ENCODE data around the gene PRKRA. TPM values are rescaled to one million over a fixed set of nuclear protein-coding genes. Genes with fewer than 3 reads are reported as not detected.

PRKRA gene
- total and polyA plus RNA-seq, 2 of the 8 experiments (the other 6 are each of a cell fraction or from before 2014, with no cell fraction given): 25.4 to 60.4 TPM

GRCh38 chr2:178394859-178395258 lies 56.1 kb downstream of the PRKRA start:
- Histone ChIP-seq H4K5ac (ENCODE audit: insufficient read length, low read depth, low read length) (no peak overlapping the region), H2BK12ac (ENCODE audit: low read depth, low read length) (no peak overlapping the region), H3K79me1 (ENCODE audit: low read depth, low read length) (no peaks in the 10 kb centered on the region), H3K18ac (ENCODE audit: extremely low read depth, low read length) (no peak overlapping the region), H3K9ac (replicated peaks in 1 of 4; ENCODE audit: extremely low read depth in 1 of 4, low read depth in 3 of 4, low read length in 3 of 4) (no peak overlapping the region), H3K4me1 (replicated peaks in 1 of 4; ENCODE audit: control insufficient read depth in 3 of 4, insufficient read depth in 4 of 4, low read length in 3 of 4) (no peaks in the 10 kb centered on the region), H2BK15ac (ENCODE audit: low read length) (no peak overlapping the region), H3K27me3 (replicated peaks in 1 of 4; ENCODE audit: control insufficient read depth in 3 of 4, extremely low read depth in 1 of 4, insufficient read depth in 3 of 4, low read length in 3 of 4) (no peaks in the 10 kb centered on the region), H4K8ac (ENCODE audit: extremely low read depth, insufficient read depth, low read length) (no peak overlapping the region), H3K27ac (ENCODE audit: low read depth, low read length) (no peak overlapping the region), H2BK5ac (ENCODE audit: low read depth, low read length) (no peak overlapping the region), H3K14ac (ENCODE audit: insufficient read length) (no peak overlapping the region), H3K9me3 (ENCODE audit: insufficient read depth in 2 of 2, low read depth in 1 of 2, low read length in 1 of 2) (no peaks in the 10 kb centered on the region), H3K56ac (replicated peaks; ENCODE audit: insufficient read length, low read depth, low read length) (no peak overlapping the region), H2BK120ac (replicated peaks; ENCODE audit: low read depth, low read length) (no peak overlapping the region), H3K4me3 (ENCODE audit: extremely low read depth in 1 of 4, insufficient read depth in 2 of 4, low read depth in 3 of 4, low read length in 4 of 4) (no peak overlapping the region), H4K91ac (replicated peaks; ENCODE audit: insufficient read length, low read length) (no peak overlapping the region), H4K20me1 (replicated peaks in 1 of 2; ENCODE audit: control insufficient read depth in 1 of 2, insufficient read depth in 2 of 2, low read length in 2 of 2) (no peaks in the 10 kb centered on the region), H2AK5ac (ENCODE audit: low read depth, low read length) (no peak overlapping the region), H3K36me3 (ENCODE audit: control insufficient read depth in 2 of 4, insufficient read depth in 4 of 4, low read length in 3 of 4) (no peaks in the 10 kb centered on the region), H3K4ac (replicated peaks; ENCODE audit: insufficient read length, low read depth, low read length) (no peak overlapping the region), H3K4me2 (ENCODE audit: insufficient read depth in 1 of 2, low read depth in 2 of 2, low read length in 2 of 2) (no peak overlapping the region), H2BK20ac (ENCODE audit: low read length) (no peak overlapping the region), H3K23ac (ENCODE audit: insufficient read length) (no peak overlapping the region), H2AFZ (ENCODE audit: low read length) (no peak overlapping the region), H3K23me2 (ENCODE audit: low read depth, low read length) (no peaks in the 10 kb centered on the region), H3K79me2 (ENCODE audit: control insufficient read depth in 1 of 2, insufficient read depth in 2 of 2, low read length in 2 of 2) (no peaks in the 10 kb centered on the region)
- DNase-seq (ENCODE audit: low read depth in 1 of 2, low spot score in 2 of 2) (no peak), FAIRE-seq (no peak)
- ChIA-PET CTCF (ENCODE audit: partially characterized antibody) (interaction anchor here (0.6 to 6.7 kb wide), 14 partner anchors 11 to 409 kb away, joined by 3 to 50 read pairs (median 3); partner anchors contain the start of gene RBM45), POLR2A (ENCODE audit: partially characterized antibody) (no interaction called here)
- no peak for TF ChIP-seq FOSL1 (IDR thresholded peaks at IDR 0.05; ENCODE audit: insufficient read depth, low read depth, low read length)
- no peak for TF ChIP-seq MAFK (IDR thresholded peaks at IDR 0.05; ENCODE audit: low read depth, low read length)
- TF ChIP-seq CTCF (IDR thresholded peaks at IDR 0.05; ENCODE audit: control extremely low read depth in 1 of 3, insufficient read depth in 1 of 3, low read depth in 1 of 3, low read length in 3 of 3): no peak
- TF ChIP-seq SRF (IDR thresholded peaks at IDR 0.05; ENCODE audit: low read depth, low read length): no peak
- no peak for TF ChIP-seq NANOG (IDR thresholded peaks at IDR 0.05; ENCODE audit: insufficient read depth, low read depth, low read length, poor library complexity, severe bottlenecking)
- TF ChIP-seq TAF7 (optimal IDR thresholded peaks at IDR 0.05; ENCODE audit: borderline replicate concordance, low read depth, low read length): no peak
- no peak for TF ChIP-seq CBX8 (IDR thresholded peaks at IDR 0.05; ENCODE audit: borderline replicate concordance, low read depth, low read length)
- TF ChIP-seq MAX (IDR thresholded peaks at IDR 0.05): no peak
- TF ChIP-seq ATF3 (IDR thresholded peaks at IDR 0.05; ENCODE audit: insufficient read depth, low read depth, low read length): no peak
- no peak for TF ChIP-seq TEAD4 (IDR thresholded peaks at IDR 0.05; ENCODE audit: low read depth, low read length)

All from H1 (cell line).